Astrocyte of the cerebellum (primary cell): ENCODE results near the gene SLC10A3.

Source experiments
- DNase-seq: peaks from one replicate; pipeline ENCODE4 v3.0.0-alpha.2; 2011; ENCODE audit warnings: low read depth
- H3K4me3 ChIP-seq: 2 replicates; pipeline ENCODE4 v1.5.1; 2011; ENCODE audit warnings: mild to moderate bottlenecking, low read depth, low read length, moderate library complexity
- in situ Hi-C: cut with HindIII; loops from 2 replicates; pipeline ENCODE4 v1.10.0; 2017; ENCODE audit warnings: low sequenced_read_pairs
- TF ChIP-seq, protein P1 (sequence below): IDR thresholded peaks from 2 replicates; pipeline ENCODE4 v1.5.1; 2012; ENCODE audit warnings: low read length, low read depth, moderate library complexity, mild to moderate bottlenecking; ENCODE audit errors: missing control alignments

The SLC10A3 gene

DNA sequence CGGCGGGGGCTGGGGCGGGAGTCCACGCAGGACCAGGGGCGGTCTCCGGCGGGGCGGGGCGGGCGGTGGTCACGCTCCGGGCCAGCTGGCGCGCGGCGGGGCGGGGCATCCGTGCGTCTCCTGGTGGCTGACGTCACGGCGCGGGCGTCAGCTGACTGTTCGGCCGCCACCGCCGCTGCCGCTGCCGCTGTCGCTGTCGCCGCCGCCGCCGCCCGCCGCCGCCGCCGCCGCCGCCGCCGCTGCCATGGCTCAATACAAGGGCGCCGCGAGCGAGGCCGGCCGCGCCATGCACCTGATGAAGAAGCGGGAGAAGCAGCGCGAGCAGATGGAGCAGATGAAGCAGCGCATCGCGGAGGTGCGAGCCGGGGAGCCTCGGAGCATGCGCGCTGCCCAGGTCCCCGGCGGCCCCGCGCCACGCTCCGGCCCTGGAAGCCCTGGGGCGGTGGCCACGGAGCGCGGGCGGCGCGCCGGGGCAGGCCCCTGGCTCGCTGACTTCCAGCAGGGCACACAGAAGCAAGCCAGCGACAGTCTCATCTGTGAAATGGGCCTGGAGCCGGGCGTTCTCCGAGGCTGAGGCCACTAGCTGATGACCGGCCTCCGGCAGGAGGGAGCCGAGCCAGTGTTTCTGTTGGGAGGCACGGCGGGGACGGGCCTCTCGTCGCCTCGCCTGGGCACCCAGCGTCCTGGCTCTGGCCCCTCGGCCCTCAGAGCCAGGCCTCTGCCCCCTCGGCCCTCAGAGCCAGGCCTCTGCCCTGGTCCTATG, 46.3 kb downstream of the SLC10A3 start, which contains the start of gene FAM50A:
FAM50A (plus strand) TSS at position 150 of the 763 bp plus-strand sequence; CDS start at position 245, 95 bp downstream.
- TF ChIP-seq, protein P1, sequence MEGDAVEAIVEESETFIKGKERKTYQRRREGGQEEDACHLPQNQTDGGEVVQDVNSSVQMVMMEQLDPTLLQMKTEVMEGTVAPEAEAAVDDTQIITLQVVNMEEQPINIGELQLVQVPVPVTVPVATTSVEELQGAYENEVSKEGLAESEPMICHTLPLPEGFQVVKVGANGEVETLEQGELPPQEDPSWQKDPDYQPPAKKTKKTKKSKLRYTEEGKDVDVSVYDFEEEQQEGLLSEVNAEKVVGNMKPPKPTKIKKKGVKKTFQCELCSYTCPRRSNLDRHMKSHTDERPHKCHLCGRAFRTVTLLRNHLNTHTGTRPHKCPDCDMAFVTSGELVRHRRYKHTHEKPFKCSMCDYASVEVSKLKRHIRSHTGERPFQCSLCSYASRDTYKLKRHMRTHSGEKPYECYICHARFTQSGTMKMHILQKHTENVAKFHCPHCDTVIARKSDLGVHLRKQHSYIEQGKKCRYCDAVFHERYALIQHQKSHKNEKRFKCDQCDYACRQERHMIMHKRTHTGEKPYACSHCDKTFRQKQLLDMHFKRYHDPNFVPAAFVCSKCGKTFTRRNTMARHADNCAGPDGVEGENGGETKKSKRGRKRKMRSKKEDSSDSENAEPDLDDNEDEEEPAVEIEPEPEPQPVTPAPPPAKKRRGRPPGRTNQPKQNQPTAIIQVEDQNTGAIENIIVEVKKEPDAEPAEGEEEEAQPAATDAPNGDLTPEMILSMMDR = no peak
- no peak for DNase-seq
- in situ Hi-C loops = no loop called here
- H3K4me3 ChIP-seq = peak within 1 kb of the TSS; percentile 54

DNA sequence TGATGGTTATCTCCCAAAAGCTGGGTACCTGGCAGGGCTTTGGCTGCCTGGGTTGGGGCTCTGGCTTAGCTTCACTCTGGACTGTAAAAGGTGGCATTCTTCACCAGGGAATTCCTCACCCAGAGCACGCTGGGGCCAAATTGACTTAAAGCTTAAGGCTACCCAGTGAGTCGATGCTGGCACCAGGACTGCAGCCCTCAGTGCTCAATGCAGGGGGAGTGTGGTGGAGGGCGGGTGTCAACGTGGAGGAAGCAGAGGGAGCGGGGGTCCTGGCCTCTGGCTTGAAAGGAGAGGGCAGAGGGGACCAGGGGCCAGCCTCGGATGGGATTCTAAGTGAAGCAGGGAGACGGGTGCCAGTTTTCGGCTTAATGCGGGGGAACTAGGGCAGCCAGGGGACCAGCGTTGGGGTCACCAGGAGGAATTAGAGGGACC, 46.9 kb downstream of the SLC10A3 start:
- peak overlapping the region; percentile 25 for H3K4me3 ChIP-seq
- TF ChIP-seq, protein P1 = no peak
- in situ Hi-C loops = no loop called here
- no peak for DNase-seq

DNA sequence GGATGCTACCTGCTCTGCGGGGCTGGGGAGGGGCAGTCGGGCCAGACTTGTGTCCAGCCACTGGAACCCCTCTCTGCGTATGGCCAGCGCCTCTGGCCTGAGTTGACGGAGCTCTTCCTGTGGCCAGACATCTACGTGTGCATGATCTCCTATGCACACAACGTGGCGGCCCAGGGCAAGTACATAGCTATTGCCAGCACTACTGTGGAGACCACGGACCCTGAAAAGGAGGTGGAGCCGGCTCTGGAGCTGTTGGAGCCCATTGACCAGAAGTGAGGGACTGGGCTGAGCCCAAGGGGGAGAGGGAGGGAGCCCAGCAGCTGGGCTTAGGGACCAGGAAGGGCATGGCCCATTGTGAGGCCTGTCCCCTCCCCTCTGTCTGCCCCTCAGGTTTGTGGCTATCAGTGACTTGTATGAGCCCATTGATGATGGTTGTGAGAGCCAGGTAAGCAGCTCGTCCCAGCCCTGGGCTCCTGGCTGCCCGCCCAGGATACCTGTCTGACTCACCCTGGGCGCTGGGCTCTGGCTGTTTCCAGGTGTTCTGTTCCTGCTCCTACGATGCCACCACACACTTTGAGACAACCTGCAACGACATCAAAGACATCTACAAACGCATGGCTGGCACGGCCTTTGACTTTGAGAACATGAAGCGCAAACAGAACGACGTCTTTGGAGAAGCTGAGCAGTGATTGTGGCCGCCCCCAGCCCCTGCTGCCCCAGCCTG, 48.3 kb downstream of the SLC10A3 start:
- no peak overlapping the region for H3K4me3 ChIP-seq
- TF ChIP-seq, protein P1 = no peak
- in situ Hi-C loops = no loop called here
- no peak for DNase-seq

DNA sequence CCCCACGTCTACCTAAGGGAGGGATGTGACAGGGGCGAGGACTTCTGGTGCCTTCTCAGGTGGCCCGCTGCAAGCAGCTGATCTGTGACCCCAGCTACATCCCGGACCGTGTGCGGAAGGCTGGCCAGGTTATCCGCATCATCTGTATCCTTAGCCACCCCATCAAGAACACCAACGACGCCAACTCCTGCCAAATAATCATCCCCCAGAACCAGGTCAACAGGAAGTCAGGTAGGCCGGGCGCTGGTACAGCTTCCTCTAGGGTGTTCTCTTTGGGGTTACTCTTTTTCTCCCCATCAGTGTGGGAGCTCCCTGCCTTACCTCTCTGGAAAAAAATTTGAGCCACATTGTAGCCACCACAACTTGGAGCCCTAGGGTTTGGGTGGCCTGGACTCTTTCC, 48.9 kb downstream of the SLC10A3 start:
- TF ChIP-seq, protein P1 = no peak
- DNase-seq = no peak
- H3K4me3 ChIP-seq = no peak overlapping the region
- in situ Hi-C loops = no loop called here

DNA sequence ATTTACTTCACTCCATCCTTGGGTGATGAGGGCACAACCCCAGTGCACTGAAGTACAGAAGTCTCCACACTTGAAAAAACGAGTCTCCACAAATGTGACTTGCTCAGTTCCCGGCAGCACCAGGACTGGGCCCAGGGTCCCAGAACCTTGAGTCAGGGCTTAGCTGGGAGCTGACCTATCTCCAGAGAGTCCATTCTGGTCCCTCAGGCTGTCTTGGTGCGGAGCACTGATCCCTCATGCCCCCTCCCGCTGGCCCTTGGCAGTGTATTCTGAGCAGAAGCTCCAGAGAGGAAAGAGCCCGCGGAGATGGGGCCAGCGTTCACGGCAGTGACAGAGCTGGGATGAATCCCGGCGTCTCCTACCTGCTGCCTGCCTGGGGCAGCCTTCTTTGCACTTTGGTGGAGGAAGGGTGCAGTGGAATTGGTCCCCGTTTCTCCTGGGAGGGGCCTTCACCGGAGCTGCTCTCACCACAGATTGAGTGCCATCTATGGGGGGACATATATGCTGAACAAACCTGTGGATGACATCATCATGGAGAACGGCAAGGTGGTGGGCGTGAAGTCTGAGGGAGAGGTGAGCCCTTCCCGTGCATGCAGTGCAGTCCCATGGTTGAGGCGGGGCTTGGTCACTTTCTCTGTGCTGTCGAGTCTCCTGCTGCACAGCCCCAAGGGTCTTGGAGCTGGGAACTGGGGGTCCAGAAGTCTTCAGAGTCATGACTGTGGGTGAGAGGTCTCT, 49.6 kb downstream of the SLC10A3 start:
- H3K4me3 ChIP-seq = no peak overlapping the region
- TF ChIP-seq, protein P1 = no peak
- DNase-seq = no peak
- in situ Hi-C loops = no loop called here

DNA sequence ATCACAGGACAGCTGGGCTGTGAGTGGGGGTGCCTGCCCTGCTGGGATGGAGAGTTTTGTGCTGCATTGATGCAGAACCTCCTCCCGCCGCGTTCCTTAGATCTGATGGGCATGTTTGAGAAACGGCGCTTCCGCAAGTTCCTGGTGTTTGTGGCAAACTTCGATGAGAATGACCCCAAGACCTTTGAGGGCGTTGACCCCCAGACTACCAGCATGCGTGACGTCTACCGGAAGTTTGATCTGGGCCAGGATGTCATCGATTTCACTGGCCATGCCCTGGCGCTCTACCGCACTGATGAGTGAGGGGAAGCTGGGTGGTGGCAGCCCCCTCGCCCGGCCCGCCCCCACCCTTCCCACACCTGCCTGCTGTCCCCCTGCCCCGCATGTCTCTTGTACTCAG, 50.6 kb downstream of the SLC10A3 start:
- DNase-seq = no peak
- in situ Hi-C loops = no loop called here
- no peak overlapping the region for H3K4me3 ChIP-seq
- TF ChIP-seq, protein P1 = no peak
